NCI-H345 treated with DMSO at 0.1 percent for 48 hours (cell line): ENCODE data around the gene JAM2.
"Not testable (repeated sequence)": the region's sequence is repeated elsewhere in the genome, so short reads cannot be mapped to it uniquely, and the experiment has no call there.

Source experiments
- DNase-seq: peaks from one replicate; lab custom pipeline; 2025; ENCODE audit not compliant: unreplicated experiment; lab: John Stamatoyannopoulos, UW

The JAM2 gene, protein sequence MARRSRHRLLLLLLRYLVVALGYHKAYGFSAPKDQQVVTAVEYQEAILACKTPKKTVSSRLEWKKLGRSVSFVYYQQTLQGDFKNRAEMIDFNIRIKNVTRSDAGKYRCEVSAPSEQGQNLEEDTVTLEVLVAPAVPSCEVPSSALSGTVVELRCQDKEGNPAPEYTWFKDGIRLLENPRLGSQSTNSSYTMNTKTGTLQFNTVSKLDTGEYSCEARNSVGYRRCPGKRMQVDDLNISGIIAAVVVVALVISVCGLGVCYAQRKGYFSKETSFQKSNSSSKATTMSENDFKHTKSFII

DNA sequence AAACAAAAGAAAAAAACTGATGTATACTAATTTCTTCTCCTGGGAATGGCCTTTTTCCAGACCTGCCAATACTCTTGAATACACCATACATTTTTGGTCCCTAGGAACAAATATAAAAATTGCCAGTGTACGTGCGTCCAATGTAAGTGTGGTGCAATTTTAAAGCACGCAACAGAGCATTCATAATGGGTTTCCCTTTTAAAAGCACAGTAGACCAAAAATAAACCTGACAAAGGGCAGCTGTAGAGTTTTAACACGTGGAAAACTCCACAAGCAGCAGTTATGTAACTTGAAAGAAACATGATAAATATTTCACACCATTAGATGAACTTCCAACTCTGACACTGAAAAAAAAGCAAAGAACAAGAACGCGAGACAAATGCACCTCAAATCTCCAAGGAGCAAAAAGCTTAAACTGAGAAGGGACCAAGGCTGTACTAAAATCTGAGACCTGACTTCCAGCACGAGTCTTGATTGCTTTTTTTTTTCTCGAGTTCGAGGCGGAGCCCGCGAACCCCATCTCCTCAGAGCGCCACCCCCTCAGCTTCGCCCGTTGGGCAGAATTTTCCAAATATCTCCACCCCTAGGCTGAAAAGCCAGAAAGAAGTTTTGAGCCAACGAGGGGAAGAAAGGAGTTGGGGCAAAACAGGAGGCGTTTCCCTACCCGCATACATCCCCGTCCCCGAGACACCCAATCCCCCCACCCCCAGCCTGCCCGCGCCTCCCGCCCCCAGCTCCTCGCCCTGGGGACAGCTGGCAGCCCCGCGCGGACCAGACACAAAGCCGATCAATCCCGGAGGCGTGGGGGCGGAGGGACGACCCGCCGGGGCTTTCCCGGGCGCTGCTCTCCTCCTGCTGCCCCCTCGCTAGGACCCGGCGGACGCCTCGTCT lies at the start of gene JAM2:
JAM2 (plus strand) TSS at position 599 of the 891 bp plus-strand sequence. CDS start 564 bp downstream, outside the sequence.
- DNase-seq = peak; percentile 21

DNA sequence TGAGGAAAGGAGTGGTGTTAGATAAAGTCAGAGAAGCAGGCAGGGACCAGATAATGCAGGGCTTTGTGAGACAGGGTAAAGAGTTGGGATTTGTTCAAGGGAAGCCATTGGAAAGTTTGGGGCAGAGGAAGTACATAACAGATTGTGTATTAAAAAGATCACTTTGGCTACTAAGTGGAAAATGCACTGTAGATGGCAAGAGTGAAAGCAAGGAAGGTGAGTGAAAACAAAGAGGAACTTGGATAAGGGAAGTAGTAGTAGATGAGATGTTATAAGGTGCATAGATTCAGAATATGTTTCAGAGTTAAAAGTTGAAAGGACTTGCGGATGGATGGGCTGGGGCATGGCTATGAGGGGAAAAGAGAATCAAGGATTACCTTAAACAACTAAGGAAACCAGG lies 49.2 kb upstream of the JAM2 start:
- no peak for DNase-seq

DNA sequence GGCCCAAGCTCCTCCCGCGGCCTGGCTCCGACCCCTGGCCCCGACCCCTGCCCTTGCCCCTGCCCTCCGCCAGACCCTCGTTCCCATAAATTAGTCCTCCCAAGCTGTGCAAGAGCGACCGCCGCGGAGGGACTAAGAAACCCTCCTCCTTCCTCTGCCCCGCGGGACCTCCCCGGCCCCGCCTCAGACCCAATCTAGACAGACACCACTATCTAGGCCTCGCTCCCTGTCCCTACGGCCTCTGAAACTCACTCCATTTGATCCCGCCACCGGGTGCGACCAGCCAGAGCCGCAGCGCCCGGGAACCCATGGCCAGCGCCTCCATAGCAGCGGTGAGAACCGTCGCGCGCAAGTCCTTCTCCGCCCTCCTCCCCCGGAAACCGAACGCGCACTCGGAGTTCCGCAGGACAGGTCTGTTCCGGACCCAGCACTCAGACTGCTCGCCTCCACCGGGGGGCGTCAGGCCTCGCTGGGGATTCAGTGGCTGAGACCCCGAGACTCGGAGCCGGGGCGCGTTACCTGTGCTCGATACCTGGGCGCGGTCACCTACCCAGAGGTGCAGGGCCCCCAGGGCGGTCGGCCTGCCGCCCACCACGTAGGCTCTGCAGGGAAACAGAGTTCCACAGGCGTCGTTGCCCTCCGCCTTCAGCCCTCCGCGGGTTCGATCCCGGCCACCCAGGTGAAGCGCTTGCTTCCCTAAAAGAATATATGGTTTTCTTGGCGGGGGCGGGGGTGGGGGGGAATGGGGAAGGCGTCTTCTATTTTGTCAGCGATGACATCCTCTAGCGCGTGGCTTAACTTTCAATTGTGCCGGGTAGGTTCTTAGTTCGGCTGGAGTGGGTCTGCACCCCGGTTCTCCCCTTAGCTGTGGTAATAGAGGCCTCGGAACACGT lies 31.7 kb upstream of the JAM2 start, which contains the start of gene MRPL39:
MRPL39 (minus strand) TSS at position 331 of the 893 bp plus-strand sequence; CDS start at position 325, 6 bp downstream.
- DNase-seq = peak; percentile 77

DNA sequence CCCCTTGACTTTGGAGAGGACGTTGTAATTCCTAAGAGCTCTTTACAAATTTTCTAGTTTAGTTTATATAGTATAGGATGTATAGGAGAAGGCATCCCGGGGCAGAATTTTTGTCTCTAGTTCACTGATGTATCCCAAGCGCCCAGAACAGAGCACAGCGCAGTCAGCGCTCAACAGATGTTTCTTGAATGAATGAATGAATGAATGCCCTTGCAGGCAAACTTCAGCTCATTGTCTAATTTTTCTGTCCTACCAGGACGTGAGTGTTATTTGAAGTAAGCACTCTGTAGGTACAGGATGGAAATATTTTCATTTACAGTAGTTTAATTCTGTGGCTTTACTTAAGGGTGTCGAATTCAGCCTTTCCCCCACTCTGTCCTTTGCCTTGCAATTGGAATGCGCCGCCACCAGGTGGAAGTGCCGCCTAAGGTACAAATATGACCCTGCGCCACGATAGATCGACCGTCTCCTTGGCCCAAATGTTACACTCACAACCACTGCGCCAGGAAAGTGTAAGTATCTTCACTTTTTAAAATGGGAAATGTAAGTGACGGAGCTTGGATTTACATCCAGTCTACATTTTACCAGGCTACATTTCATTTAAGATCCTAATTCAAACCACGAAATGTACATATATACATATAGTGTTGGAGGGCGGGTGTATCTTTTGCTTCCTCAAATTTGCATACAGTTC lies 30.9 kb upstream of the JAM2 start:
- peak; percentile 85 for DNase-seq

DNA sequence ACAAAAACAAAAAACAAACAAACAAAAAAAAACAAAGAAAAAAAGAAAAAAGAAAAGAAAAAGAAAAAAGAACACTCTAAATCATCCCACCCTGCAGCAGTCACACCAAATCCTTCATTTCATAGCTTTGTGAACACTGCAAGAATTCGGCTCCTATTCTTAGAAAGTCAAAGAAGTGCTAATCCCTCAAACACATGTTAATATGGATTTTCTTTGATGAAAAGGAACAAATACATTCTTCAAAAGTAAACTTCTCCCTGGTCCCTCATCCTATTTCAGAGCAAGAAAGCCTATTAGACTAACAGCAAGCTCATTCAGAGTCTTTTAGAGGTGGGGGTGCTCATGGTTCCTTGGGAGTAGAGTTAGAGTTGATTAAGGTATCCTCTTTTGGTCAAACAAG lies 24.6 kb upstream of the JAM2 start:
- DNase-seq = no peak

DNA sequence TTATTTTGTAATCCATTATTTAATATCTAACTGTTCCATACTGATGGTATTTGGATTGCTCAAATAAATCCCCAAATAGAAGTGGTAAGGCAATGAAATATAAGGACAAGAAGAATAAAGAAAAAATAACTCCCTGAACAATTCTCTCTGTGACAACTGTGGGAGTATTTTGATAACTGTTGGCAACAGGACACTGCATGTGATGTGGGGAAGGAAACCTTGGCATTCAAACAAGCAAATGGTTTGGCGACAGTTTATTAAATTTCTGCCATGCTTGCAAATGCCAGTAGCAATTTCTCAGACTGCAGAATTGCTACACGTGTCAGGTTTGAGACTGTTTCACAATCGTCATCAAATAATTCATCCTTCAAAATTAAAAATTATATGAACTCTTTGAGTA lies 23.2 kb upstream of the JAM2 start:
- DNase-seq = no peak

DNA sequence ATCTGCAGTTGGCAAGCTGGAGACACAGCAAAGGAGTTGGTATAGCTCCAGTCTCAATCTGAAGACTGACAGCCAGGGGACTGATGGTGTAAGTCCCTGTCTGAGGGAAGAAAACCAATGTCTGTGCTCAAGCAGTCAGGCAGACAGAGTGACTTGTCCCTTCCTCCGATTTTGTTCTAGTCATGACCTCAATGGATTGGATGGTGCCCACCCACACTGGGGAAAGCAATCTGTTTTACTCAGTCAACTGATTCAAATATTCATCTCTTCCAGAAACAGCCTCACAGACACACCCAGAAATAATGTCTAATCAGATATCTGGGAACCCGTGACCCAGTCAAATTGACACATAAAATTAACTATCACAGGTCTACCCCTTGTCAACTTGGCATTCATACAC lies 19.9 kb upstream of the JAM2 start:
- DNase-seq = no peak

DNA sequence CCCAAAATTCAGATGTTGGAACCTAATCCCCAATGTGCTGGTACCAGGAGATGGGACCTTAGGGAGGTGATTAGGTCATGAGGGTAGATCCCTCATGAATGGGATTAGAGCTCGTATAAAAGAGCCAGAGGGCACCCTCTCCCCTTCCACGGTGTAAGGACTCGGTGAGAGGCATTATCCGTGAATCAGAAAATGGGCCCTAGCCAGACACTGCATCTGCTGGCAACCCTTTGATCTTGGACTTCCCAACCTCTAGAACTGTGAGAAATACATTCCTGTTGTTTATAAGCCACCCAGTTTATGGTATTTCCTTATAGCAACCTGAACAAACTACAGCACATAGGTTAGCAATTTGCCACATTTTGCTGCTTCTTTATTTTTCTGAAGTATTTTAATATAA lies 14.5 kb upstream of the JAM2 start:
- no peak for DNase-seq

DNA sequence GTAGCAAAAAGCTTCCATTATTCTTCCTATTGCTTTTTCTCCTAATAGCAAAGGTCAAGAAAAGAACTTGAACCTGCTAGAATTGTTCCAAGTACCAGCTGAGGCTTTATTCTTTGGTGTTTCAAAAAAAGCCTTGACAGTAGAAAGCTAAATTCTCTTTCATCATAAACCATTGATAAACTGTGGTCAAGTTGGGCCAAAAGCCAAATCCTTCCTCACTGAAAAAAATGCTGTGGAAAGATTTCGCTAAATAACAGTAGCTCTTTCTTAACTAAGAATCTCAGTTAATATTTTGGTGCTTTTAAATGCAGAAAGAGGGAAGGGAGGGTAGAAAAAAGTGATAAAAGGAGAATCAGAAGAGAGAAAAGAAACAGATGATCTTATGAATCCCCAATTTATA lies 14.0 kb upstream of the JAM2 start:
- DNase-seq = no peak

DNA sequence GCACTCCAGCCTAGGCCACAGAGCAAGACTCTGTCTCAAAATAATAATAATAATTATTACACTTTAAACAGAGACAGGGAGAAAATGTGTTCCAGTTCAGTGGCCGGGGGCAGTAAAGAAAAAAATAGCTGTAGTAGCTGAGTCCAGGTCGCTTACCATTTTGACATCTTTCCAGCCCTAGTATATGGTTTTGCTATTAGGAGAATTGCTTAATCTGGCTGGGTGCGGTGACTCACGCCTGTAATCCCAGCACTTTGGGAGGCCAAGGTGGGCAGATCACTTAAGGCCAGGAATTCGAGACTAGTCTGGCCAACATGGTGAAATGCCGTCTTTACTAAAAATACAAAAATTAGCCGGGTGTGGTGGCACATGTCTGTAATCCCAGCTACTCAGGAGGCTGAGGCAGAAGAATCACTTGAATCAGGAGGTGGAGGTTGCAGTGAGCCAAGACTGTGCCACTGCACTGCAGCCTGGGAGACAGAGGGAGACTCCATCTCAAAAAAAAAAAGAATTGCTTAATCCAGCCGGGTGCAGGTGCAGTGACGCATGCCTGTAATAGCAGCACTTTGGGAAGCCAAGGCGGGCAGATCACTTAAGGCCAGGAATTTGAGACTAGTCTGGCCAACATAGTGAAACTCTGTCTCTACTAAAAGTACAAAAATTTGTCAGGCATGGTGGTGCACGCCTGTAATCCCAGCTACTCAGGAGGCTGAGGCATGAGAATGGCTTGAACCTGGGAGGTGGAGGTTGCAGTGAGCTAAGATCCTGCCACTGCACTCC lies 13.1 kb upstream of the JAM2 start:
- DNase-seq = not testable (repeated sequence)

DNA sequence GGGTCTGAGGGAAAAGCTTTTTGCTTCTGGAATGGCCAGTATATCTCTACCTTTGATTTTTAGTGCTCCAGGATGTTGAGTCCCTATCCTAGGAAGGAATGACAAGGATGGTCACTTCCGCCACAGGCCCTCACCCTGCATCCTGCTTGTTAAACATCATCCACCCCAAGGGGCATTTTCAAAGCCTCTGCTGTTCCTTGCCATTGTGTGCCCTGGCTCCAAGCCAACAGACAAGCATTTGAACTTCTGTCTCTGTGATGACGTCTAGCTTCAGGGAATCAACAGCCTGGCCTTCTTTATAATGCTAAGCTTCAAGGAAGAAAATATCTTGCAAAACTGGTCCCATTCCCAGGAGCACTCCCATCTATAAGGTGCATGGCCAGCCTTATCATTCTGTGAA lies 12.3 kb upstream of the JAM2 start:
- DNase-seq = no peak

DNA sequence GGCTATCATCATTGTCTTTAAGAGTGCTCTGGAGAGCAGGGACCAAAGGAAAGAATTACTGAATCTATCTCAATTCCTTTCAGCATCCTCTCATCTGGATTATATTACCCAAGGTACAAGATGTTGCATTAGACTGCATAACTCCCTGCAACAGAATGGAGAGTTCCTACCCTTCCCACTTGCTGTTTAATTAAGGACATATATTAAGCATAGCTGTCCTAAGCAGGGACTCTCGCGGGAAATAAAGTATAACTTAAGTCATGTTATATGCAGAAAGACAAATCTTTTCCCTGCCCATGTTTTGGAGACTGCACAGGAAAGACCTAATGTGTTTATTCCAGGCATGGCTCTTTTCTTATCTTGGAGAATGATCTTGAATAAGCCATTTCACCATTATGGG lies 6.8 kb upstream of the JAM2 start:
- no peak for DNase-seq

DNA sequence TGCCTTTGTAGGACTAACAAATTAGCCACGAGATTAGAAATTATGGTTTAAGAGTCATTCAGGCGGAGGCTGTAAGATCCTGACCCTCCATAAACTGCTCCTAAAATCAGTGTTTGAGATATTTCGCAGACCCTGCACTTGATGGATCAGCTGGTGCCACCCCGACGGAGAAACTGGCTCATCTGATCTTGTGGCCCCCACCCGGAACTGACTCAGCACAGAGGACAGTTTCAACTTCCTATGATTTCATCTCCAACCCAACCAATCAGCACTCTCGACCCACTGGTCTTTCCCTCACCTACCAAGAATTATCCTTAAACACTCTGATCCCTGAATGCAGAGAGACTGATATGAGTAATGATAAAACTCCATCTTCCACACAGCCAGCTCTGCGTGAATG lies 3.7 kb upstream of the JAM2 start:
- DNase-seq = no peak

DNA sequence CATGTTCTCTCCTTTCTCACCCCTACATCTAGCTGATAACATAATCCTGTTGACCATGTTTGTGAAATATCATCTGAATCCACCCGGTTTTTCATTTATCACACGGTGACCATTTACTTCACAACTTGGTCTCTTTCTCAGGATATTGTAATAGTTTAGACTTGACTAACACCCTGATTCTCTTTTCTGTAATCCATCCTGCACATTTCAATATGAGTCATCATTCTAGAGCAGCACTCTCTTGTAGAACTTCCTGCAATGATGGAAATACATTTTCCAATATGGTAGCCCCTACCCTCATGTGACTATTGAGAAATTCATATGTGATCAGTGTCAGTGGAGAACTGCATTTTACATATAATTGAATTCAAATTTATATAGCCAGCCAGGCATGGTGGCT lies 2.3 kb upstream of the JAM2 start:
- no peak for DNase-seq

DNA sequence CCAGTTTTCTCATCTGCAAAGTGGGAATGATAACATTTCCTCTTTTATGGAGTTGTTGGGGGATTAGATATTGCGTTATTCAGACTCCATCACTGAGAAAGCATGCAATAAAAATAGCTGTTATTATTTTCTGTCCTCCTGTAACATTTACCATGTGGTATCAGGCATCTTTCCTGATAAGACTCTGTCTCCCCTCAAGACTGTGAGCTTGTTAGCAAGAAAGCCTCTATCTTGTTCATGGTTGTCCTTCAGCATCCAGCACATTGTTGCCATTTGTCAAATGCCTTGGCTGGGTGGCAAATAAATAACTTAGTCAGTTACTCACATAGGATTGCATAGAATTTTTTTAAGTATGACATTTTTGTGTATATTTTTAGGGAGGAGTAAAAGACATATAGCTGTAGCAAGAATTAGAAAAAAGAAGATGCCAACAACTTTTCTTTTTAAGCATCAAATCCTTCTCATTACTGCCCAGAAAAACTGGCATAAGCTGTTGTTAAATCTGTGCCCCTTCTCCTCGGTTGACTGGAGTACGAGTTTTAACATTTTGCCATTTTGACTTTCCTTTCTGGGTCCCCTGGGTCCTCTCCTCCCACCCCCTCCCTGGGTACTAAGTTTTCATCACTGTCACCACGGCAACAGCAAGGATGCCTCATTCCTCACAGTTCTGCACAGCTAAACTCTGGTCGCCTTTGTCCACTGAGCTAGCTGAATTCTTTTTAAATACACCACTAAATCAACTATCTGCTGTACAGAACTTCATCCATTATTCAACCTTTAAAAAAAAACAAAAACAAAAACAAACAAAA lies 1.0 kb upstream of the JAM2 start:
- no peak for DNase-seq

DNA sequence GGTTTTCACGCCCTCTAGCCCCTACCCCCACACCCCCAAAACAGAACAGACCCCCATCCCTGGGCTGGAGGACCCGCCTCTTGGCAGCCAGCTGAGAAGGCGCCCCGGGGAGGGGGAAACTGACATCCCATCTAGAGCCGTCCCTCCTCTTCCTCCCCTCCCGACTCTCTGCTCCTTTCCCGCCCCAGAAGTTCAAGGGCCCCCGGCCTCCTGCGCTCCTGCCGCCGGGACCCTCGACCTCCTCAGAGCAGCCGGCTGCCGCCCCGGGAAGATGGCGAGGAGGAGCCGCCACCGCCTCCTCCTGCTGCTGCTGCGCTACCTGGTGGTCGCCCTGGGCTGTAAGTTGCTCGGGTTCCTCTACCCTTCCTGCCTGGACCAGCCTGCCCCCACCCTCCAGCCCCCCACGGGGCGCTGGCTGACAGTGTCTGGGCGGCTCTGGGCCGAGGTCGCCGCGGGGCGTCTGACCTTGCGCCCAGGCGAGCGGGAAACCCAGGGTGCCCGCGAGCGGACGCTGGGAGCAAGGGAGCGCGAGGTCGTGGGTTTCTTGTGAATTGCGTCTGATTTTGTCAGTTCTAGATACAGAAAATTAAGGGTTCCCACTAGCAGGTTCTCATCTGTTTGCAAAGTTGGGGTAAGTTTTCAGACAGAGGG lies 618 bp downstream of the JAM2 start:
- peak; percentile 22 for DNase-seq

DNA sequence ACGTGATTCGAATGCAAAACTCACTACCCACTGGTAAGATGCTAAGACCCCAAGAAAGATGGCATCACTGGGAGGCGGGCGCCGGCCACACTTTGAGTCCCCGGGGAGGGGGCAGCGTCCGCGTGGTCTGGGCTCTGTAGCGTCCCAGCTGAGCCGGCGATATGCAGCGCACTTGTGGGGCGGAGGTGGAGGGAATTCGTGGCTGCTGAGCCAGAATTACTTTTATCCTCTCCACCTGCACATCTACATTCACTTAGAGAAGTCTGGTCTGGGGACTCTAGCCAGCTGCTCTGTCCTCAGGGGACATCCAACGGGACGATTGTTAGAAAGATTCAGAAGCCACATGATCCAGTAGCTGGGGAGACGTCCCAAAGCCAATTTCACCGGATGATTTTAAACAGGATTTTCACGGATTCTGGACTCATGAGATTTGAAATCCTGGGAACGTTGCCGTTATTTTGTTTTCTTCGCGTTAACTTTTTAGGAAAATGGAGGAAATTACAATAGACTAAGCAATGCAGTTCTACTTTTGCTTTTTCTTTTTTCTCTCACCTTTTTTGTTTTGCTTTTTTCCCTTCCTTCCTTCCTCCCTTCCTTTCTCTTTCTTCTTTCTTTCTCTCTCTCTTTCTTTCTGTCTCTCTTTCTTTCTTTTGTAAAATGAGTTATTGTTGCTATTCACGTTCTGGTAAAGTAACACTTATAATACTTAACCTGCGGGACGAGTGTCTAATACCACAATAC lies 1.3 kb downstream of the JAM2 start:
- DNase-seq = no peak

DNA sequence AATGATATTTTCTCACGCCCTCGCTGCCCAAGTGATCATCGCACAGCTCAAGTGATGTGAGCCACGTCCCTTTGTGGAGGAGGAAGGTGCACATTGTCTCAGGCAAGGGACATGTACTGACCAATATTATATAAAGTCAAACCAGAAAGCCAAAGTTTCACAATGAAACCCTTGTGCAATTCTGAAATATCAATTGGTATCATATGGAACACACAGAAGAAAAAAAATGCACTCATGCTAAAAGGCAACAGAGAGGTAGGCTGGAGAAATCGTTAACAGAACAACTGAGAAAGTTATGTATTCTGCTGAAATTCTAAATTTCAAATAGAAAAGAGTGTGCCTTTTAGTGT lies 1.9 kb downstream of the JAM2 start:
- no peak for DNase-seq
